HG02981 (cell line): Measurements from ENCODE around the gene AMBN.
"Not testable (repeated sequence)": the region's sequence is repeated elsewhere in the genome, so short reads cannot be mapped to it uniquely, and the experiment has no call there.

Experiments
- ATAC-seq: cut with Tn5 transposase; IDR thresholded peaks from one replicate; pipeline ENCODE4 v1.9.1; 2021; ENCODE audit warnings: mild to moderate bottlenecking, moderate library complexity; ENCODE audit not compliant: unreplicated experiment

The AMBN gene

DNA sequence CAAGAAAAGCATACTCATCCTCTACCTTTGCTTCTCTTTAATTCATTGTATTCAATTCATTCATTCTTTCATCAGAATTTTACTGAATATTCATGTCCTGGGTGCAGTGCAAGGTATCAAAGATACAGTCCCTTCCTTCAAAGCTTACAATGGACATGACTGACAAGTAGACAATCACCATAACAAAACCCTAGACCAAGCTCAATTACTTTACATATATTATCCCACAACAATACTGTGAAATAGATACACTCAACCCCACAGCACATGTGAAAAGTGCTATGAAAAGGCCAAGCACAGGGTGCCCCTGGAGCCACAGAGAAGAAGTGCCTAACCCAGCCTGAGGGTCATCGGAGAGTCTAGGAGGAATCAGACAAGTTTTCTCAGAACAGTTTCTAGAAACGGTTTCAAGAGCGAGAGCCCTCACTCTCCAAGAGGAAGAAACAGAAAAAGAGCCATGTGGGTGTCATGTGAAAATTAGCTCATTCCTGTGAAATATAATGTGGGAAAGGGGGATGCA is 15.3 kb downstream of the AMBN start:
- ATAC-seq: no peak

GRCh38 chr4:70608324-70608723 is 16.3 kb downstream of the AMBN start:
- ATAC-seq: no peak

DNA sequence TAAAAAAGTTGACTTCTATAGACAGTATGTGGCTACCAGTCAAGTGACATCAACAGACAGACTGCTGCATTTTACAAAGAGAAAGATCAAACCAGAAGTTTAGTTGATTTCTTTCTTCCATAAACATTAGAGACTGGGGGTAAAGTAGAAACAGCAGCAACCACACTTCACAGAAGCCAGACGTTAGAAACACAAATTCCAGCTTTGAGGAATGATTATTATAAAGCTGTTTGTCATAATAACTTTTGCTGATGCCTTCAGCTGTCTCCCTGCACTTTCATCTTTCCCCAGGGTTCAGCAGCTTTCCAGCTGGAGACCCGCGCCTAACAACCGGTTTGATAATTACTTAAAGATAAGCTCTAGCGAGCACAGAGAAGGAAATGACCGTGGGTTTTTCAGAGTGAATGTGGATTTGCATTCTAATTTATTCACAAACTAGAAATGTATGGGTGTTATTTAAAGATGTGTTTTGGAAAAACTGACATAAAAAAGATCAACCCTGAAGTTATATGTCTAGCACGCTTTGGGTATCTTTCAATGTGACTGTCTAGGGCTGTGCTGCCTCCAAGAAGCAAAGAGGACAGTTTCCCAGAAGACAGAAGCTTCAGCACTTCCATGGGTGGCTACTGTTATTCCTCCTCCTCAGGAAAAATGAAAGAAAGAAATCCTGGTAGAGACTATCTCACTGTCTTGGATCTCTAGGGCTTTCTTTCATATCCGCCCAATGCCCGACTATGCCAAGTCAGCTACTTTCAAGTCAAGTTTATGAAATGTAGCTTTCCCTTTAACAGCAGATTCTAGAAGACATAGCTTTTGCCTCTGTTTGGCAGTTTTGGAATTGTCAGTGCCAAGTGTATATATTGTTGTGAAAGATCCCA is 21.5 kb downstream of the AMBN start:
- ATAC-seq: peak; percentile 69

DNA sequence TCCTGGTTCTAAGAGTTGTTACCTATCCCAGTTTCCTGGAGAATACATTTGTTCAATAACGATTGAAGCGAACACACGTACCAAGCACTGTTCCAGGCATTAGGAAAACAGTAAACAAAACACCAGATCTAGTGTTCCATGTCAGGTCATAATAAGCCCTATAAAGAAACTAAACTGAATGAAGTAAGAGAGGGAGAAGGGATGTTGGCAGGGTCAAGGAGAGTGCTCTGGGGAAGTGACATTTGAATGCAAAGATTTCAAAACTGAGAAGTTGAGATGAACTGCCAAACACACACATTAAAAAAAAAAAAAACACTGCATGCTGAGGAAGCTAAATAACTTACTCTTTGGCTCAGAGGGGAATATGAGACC is 22.1 kb downstream of the AMBN start:
- no peak for ATAC-seq

DNA sequence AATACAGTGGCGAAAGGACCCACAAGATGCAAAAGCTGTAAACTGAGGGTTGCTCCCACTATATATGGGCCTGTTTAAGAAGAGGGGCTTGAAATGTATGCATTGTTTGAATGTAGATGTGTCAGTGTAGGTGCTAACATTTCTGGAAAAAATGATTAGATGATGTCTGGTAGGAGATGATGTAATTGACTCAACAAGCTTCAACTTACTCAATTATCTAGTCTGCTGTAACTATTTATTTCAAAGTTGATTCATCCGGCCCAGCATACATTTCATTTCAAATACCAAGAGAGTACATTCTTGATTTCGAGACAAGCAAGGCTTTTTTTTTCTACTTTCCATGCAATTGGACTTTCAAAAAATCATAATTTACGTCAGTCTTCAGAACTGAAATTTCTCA is 27.2 kb downstream of the AMBN start:
- no peak for ATAC-seq

DNA sequence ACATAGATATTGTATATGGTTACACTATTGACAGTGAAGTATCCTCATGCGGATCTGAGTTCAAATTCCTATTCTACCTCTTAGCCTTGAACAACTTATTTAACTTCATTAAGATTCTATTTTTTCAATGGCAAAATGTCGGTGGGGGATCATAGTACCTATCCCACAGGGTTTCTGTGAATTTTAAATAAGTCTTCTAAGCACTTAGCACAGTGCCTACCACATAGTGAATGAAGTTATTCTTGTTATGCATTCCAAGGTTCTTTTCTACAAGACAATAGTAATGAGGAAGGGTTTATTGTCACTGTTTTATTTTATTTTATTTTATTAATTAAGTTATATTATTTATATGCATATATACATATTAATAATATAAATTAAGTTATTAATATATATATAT is 27.7 kb downstream of the AMBN start:
- no peak for ATAC-seq

GRCh38 chr4:70623323-70623722 is 31.3 kb downstream of the AMBN start:
- no peak for ATAC-seq

- no peak for ATAC-seq
Measured at GRCh38 chr4:70624226-70624793, 32.3 kb downstream of the AMBN start.

DNA sequence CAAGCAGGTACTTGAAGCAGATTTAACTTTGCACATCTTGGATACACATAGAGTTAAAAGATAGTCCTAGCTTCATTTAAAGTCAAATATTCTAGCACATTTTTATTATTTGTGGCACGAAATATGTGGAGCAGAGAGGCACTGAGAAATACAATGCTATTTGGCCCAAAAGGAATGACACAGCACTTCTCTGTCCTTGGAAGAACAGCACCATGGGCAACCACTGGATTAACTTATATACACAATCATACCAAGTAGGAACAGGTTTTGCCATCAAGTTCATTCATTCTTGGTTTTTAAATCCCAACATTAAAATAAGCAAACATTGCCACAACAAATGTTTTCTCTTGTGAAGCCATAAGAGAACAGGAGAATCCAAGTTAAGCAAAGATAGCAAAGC is 35.6 kb downstream of the AMBN start:
- ATAC-seq: no peak

- no peak for ATAC-seq
Measured at GRCh38 chr4:70628444-70628843, 36.4 kb downstream of the AMBN start, which contains the start of gene ENAM. ENAM (plus strand) TSS chr4:70628744; CDS start chr4:70629501, 757 bp downstream.

DNA sequence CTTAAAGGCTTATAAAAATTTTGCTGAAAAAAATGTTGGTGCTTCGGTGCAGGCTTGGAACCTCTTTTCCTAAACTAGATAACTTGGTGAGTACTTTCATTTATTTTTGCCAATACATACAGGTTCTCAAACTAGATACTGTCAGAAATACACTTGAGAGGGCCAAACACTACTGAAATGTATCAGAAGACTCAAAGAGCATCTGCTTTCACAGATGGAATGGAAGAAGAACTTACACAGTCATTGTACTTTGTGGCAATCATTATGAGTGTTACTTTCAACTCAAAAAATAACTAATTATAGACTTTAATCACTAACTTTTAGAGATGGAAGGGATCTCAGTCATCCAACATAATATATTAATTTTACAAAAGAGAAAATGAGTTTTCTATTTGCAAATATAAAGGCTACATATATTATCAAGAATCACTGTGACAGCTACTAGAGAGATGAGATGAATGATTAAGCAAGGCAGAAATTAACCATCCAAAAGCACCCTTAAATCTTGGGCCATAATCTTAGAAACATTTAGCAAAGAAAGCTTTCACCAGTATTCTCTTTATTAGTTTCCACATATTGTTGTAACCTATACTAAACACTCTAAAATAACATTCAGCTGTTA is 37.5 kb downstream of the AMBN start:
- ATAC-seq: no peak

GRCh38 chr4:70630162-70630561 is 38.1 kb downstream of the AMBN start:
- no peak for ATAC-seq

GRCh38 chr4:70632028-70632427 is 40.0 kb downstream of the AMBN start:
- no peak for ATAC-seq

GRCh38 chr4:70634482-70634881 is 42.4 kb downstream of the AMBN start:
- ATAC-seq: no peak

DNA sequence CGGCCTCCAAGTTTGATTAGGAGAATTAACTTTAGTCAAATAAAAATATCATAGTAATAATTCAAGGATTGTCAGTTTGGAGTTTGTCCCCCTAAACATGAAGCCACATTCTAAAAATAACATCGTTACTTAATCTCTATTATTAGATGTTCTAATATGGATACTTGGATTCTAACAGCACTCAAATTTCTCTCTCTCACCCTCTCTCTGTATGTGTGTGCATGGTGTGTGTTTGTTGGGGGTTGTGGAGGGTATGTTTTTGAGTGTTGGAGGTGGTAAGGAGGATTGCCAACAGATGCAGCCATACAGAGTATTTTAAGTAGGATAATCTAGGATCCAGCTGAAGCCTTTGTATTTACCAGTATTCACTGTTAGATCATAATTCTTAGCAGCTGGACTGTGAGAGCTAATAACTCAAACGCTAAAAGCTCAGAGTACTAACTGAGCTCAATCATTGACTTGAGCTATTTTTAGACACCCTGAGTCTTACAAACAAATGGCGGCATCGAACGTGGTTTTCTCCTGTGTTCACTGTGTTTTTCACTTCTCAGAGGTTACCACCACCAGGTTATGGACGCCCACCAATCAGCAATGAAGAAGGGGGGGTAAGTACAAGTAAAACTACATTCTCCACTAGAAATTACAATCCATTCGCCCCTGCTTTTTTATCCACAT is 45.3 kb downstream of the AMBN start:
- ATAC-seq: peak; percentile 69

DNA sequence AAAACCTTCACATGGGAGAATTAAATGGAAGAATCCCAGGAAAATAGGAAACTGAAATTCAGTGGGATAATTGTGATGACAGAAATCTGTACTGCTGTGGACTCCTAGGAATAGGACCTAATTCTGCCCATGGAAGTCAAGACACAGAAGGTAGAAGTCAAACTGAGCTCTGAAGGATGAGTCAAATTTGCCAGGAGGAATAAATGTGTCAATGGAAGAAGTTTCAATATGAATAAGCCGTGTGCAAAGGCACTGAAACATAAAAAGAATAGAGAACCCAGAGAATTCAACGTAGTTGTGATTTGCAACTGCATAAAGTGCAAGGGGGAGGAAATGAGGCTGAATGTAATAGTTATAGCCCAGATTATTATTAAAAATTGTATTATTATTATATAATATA is 48.1 kb downstream of the AMBN start:
- no peak for ATAC-seq

DNA sequence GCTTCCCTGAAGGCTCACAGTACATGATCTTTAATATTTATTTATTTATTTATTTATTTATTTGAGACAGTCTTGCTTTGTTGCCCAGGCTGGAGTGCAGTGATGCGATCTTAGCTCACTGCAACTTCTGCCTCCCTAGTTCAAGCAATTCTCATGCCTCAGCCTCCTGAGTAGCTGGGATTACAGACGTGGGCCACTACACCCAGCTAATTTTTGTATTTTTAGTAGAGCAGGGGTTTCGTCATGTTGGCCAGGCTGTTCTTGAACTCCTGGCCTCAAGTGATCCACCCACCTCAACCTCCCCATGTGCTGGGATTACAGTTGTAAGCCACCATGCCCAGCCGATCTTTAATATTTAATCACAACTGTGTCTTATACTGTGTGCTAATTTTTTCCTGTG is 58.7 kb downstream of the AMBN start:
- ATAC-seq: not testable (repeated sequence)

GRCh38 chr4:70651864-70652506 is 59.9 kb downstream of the AMBN start:
- no peak for ATAC-seq

GRCh38 chr4:70654605-70655011 is 62.6 kb downstream of the AMBN start:
- peak; percentile 54 for ATAC-seq
